ENCODE results near the gene COX6B1. TPM values are rescaled to one million over a fixed set of nuclear protein-coding genes. Genes with fewer than 3 reads are reported as not detected.

COX6B1 gene
- total RNA-seq, 1 donor = 185 TPM

GRCh38 chr19:35628264-35628564 is 19.9 kb upstream of the COX6B1 start:
- TF ChIP-seq CTCF (IDR thresholded peaks at IDR 0.05; ENCODE audit: extremely low read depth, low read depth, low read length) = no peak
- peak; percentile 70 for DNase-seq (ENCODE audit: insufficient read length, low spot score, missing footprints)
- Histone ChIP-seq H3K27me3 (ENCODE audit: insufficient read depth, low read length) (no peaks in the 10 kb centered on the region), H3K9me3 (ENCODE audit: low read depth, low read length) (no peaks in the 10 kb centered on the region), H2AFZ (ENCODE audit: low read length) (peak overlapping the region; percentile 93), H3K36me3 (ENCODE audit: insufficient read depth, low read length) (peaks cover 26% of the 10 kb centered on the region), H3K79me2 (ENCODE audit: insufficient read depth, low read length) (peaks cover 17% of the 10 kb centered on the region), H3K4me1 (ENCODE audit: insufficient read depth, low read length) (peaks cover 14% of the 10 kb centered on the region), H4K20me1 (ENCODE audit: insufficient read depth, low read length) (no peaks in the 10 kb centered on the region), H3K27ac (ENCODE audit: low read depth, low read length) (peak overlapping the region; percentile 88), H3K4me3 (ENCODE audit: insufficient read depth, low read length) (peak overlapping the region; percentile 98), H3K4me2 (ENCODE audit: insufficient read depth, low read length) (peak overlapping the region; percentile 99)

- H3K79me2 ChIP-seq (ENCODE audit: insufficient read depth, low read length) = peaks cover 17% of the 10 kb centered on the region
- H3K9me3 ChIP-seq (ENCODE audit: low read depth, low read length) = no peaks in the 10 kb centered on the region
- peak within 1 kb of the TSS; percentile 99 for H3K4me2 ChIP-seq (ENCODE audit: insufficient read depth, low read length)
- H3K36me3 ChIP-seq (ENCODE audit: insufficient read depth, low read length) = peaks cover 30% of the 10 kb centered on the region
- peak within 1 kb of the TSS; percentile 93 for H2AFZ ChIP-seq (ENCODE audit: low read length)
- peak within 1 kb of the TSS; percentile 88 for H3K27ac ChIP-seq (ENCODE audit: low read depth, low read length)
- H3K27me3 ChIP-seq (ENCODE audit: insufficient read depth, low read length) = no peaks in the 10 kb centered on the region
- H3K4me3 ChIP-seq (ENCODE audit: insufficient read depth, low read length) = peak within 1 kb of the TSS; percentile 98
- H4K20me1 ChIP-seq (ENCODE audit: insufficient read depth, low read length) = no peaks in the 10 kb centered on the region
- DNase-seq (ENCODE audit: insufficient read length, low spot score, missing footprints) = peak; percentile 100
- TF ChIP-seq CTCF (IDR thresholded peaks at IDR 0.05; ENCODE audit: extremely low read depth, low read depth, low read length) = no peak
- H3K4me1 ChIP-seq (ENCODE audit: insufficient read depth, low read length) = peaks cover 14% of the 10 kb centered on the region
Measured at GRCh38 chr19:35628565-35629331, 19.4 kb upstream of the COX6B1 start, which contains the start of gene RBM42. RBM42 (plus strand) TSS chr19:35629036; CDS start chr19:35629154, 118 bp downstream.

GRCh38 chr19:35629332-35629633 is 18.8 kb upstream of the COX6B1 start:
- Histone ChIP-seq H3K79me2 (ENCODE audit: insufficient read depth, low read length) (peaks cover 17% of the 10 kb centered on the region), H2AFZ (ENCODE audit: low read length) (peak overlapping the region; percentile 89), H3K36me3 (ENCODE audit: insufficient read depth, low read length) (peaks cover 35% of the 10 kb centered on the region), H3K4me3 (ENCODE audit: insufficient read depth, low read length) (peak overlapping the region; percentile 98), H3K4me1 (ENCODE audit: insufficient read depth, low read length) (peaks cover 14% of the 10 kb centered on the region), H3K27ac (ENCODE audit: low read depth, low read length) (peak overlapping the region; percentile 88), H3K27me3 (ENCODE audit: insufficient read depth, low read length) (no peaks in the 10 kb centered on the region), H4K20me1 (ENCODE audit: insufficient read depth, low read length) (no peaks in the 10 kb centered on the region), H3K4me2 (ENCODE audit: insufficient read depth, low read length) (peak overlapping the region; percentile 93), H3K9me3 (ENCODE audit: low read depth, low read length) (no peaks in the 10 kb centered on the region)
- TF ChIP-seq CTCF (IDR thresholded peaks at IDR 0.05; ENCODE audit: extremely low read depth, low read depth, low read length) = no peak
- DNase-seq (ENCODE audit: insufficient read length, low spot score, missing footprints) = peak; percentile 68

- no peak overlapping the region for H2AFZ ChIP-seq (ENCODE audit: low read length)
- peaks cover 63% of the 10 kb centered on the region for H3K36me3 ChIP-seq (ENCODE audit: insufficient read depth, low read length)
- H3K9me3 ChIP-seq (ENCODE audit: low read depth, low read length) = no peaks in the 10 kb centered on the region
- H3K27me3 ChIP-seq (ENCODE audit: insufficient read depth, low read length) = no peaks in the 10 kb centered on the region
- H3K4me2 ChIP-seq (ENCODE audit: insufficient read depth, low read length) = no peak overlapping the region
- DNase-seq (ENCODE audit: insufficient read length, low spot score, missing footprints) = peak; percentile 55
- no peak overlapping the region for H3K4me3 ChIP-seq (ENCODE audit: insufficient read depth, low read length)
- H3K79me2 ChIP-seq (ENCODE audit: insufficient read depth, low read length) = peaks cover 17% of the 10 kb centered on the region
- H3K27ac ChIP-seq (ENCODE audit: low read depth, low read length) = no peak overlapping the region
- H4K20me1 ChIP-seq (ENCODE audit: insufficient read depth, low read length) = no peaks in the 10 kb centered on the region
- peaks cover 8% of the 10 kb centered on the region for H3K4me1 ChIP-seq (ENCODE audit: insufficient read depth, low read length)
- no peak for TF ChIP-seq CTCF (IDR thresholded peaks at IDR 0.05; ENCODE audit: extremely low read depth, low read depth, low read length)
Measured at GRCh38 chr19:35633727-35634440, 14.2 kb upstream of the COX6B1 start.

Measured in osteoblast (primary cell).